H9 (cell line): ENCODE data around the gene RMC1. TPM values are rescaled to one million over a fixed set of nuclear protein-coding genes. Genes with fewer than 3 reads are reported as not detected.

Experiments
- DNase-seq: peaks from one replicate; pipeline ENCODE4 v3.0.0-alpha.2; 2017
- H2AFZ ChIP-seq: one replicate; pipeline ENCODE4 v1.6.1; 2013; ENCODE audit warnings: mild to moderate bottlenecking, low read length, control low read depth, moderate library complexity
- H2AK5ac ChIP-seq: 2 replicates; pipeline ENCODE4 v1.6.1; 2013; ENCODE audit warnings: low read length, control low read depth, mixed read lengths; ENCODE audit not compliant: insufficient read length
- H2BK120ac ChIP-seq: one replicate; pipeline ENCODE4 v1.6.1; 2013; ENCODE audit warnings: low read depth, mild to moderate bottlenecking, low read length, control low read depth, inconsistent platforms; ENCODE audit not compliant: poor library complexity, severe bottlenecking
- H2BK12ac ChIP-seq: 2 replicates; pipeline ENCODE4 v1.6.1; 2013; ENCODE audit warnings: low read length, control low read depth, mixed read lengths, low read depth; ENCODE audit not compliant: insufficient read length
- H2BK15ac ChIP-seq: 2 replicates; pipeline ENCODE4 v1.6.1; 2013; ENCODE audit warnings: low read depth, low read length, control low read depth
- H2BK20ac ChIP-seq: one replicate; pipeline ENCODE4 v1.6.1; 2013; ENCODE audit warnings: low read depth, mild to moderate bottlenecking, low read length, control low read depth, inconsistent platforms; ENCODE audit not compliant: poor library complexity, severe bottlenecking
- H2BK5ac ChIP-seq: 2 replicates; pipeline ENCODE4 v1.6.1; 2013; ENCODE audit warnings: low read length, control low read depth, mixed read lengths; ENCODE audit not compliant: insufficient read length
- H3K14ac ChIP-seq: 2 replicates; pipeline ENCODE4 v1.6.1; 2013; ENCODE audit warnings: low read length, control low read depth; ENCODE audit not compliant: insufficient read depth
- H3K18ac ChIP-seq: 2 replicates; pipeline ENCODE4 v1.6.1; 2013; ENCODE audit warnings: low read depth, mild to moderate bottlenecking, mixed read lengths, low read length, control low read depth; ENCODE audit not compliant: insufficient read length
- H3K23ac ChIP-seq: 2 replicates; pipeline ENCODE4 v1.6.1; 2013; ENCODE audit warnings: low read length, control low read depth, mixed read lengths, low read depth; ENCODE audit not compliant: insufficient read length
- H3K23me2 ChIP-seq: 2 replicates; pipeline ENCODE4 v1.6.1; 2013; ENCODE audit warnings: low read depth, mild to moderate bottlenecking, mixed read lengths, low read length, control low read depth; ENCODE audit not compliant: insufficient read length, poor library complexity, severe bottlenecking
- H3K27ac ChIP-seq: 2 replicates; pipeline ENCODE4 v1.5.1; 2013; ENCODE audit warnings: low read length, control low read depth, mixed read lengths, low read depth; ENCODE audit not compliant: insufficient read length
- H3K27me3 ChIP-seq: 2 replicates; pipeline ENCODE4 v1.6.1; 2013; ENCODE audit warnings: low read length, control low read depth, inconsistent platforms; ENCODE audit not compliant: insufficient read depth
- H3K4ac ChIP-seq: 2 replicates; pipeline ENCODE4 v1.6.1; 2013; ENCODE audit warnings: low read depth, mild to moderate bottlenecking, control low read depth, inconsistent platforms, low read length, moderate library complexity
- H3K4me1 ChIP-seq: 2 replicates; pipeline ENCODE4 v1.6.1; 2013; ENCODE audit warnings: low read length, control low read depth, inconsistent platforms; ENCODE audit not compliant: insufficient read depth
- H3K4me2 ChIP-seq: 2 replicates; pipeline ENCODE4 v1.6.1; 2013; ENCODE audit warnings: low read length, control low read depth, mixed read lengths; ENCODE audit not compliant: insufficient read length, insufficient read depth
- H3K56ac ChIP-seq: 2 replicates; pipeline ENCODE4 v1.6.1; 2013; ENCODE audit warnings: low read depth, mild to moderate bottlenecking, mixed read lengths, low read length, control low read depth; ENCODE audit not compliant: insufficient read length
- H3K79me1 ChIP-seq: 2 replicates; pipeline ENCODE4 v1.6.1; 2013; ENCODE audit warnings: low read depth, mild to moderate bottlenecking, moderate library complexity, low read length, control low read depth, inconsistent platforms; ENCODE audit not compliant: insufficient read depth, poor library complexity, severe bottlenecking
- H3K79me2 ChIP-seq: 2 replicates; pipeline ENCODE4 v1.6.1; 2013; ENCODE audit warnings: low read length, control low read depth, inconsistent platforms; ENCODE audit not compliant: insufficient read depth
- H3K9ac ChIP-seq: 2 replicates; pipeline ENCODE4 v1.6.1; 2013; ENCODE audit warnings: low read length, control low read depth, mixed read lengths; ENCODE audit not compliant: insufficient read length; ENCODE audit errors: extremely low read depth
- H3K9me3 ChIP-seq: one replicate; pipeline ENCODE4 v1.6.1; 2013; ENCODE audit warnings: low read depth, low read length, inconsistent platforms; ENCODE audit not compliant: control insufficient read depth
- H3T11ph ChIP-seq: one replicate; pipeline ENCODE4 v1.6.1; 2013; ENCODE audit warnings: mild to moderate bottlenecking, low read length, control low read depth, inconsistent platforms
- H4K20me1 ChIP-seq: one replicate; pipeline ENCODE4 v1.6.1; 2013; ENCODE audit not compliant: control insufficient read depth, insufficient read length, insufficient read depth
- H4K5ac ChIP-seq: 2 replicates; pipeline ENCODE4 v1.6.1; 2013; ENCODE audit warnings: low read depth, mild to moderate bottlenecking, mixed read lengths, low read length, control low read depth; ENCODE audit not compliant: insufficient read length
- H4K8ac ChIP-seq: replicated peaks from 2 replicates; pipeline ENCODE4 v1.6.1; 2013; ENCODE audit warnings: low read length, control low read depth, mixed read lengths, low read depth; ENCODE audit not compliant: insufficient read length
- H4K91ac ChIP-seq: 2 replicates; pipeline ENCODE4 v1.6.1; 2013; ENCODE audit warnings: low read depth, mild to moderate bottlenecking, moderate library complexity, mixed read lengths, low read length, control low read depth; ENCODE audit not compliant: insufficient read length
- H3K27ac Mint-ChIP-seq, 3 experiments: 2 replicates in 2 of 3; 3 replicates in 1 of 3; pipeline ENCODE4 v1.8.0; 2020 to 2021; ENCODE audit warnings: mixed read lengths in 3 of 3, mild to moderate bottlenecking in 1 of 3, moderate library complexity in 1 of 3
- H3K27me3 Mint-ChIP-seq: 2 replicates; pipeline ENCODE4 v1.8.0; 2021; ENCODE audit warnings: low read depth, mild to moderate bottlenecking, moderate library complexity, mixed read lengths
- H3K36me3 Mint-ChIP-seq, 3 experiments: 2 replicates in 2 of 3; 3 replicates in 1 of 3; pipeline ENCODE4 v1.8.0; 2020 to 2021; ENCODE audit warnings: low read depth in 3 of 3, mixed read lengths in 3 of 3; ENCODE audit not compliant: insufficient read depth in 1 of 3
- H3K4me1 Mint-ChIP-seq, 2 experiments: 2 replicates each; pipeline ENCODE4 v1.8.0; 2020; ENCODE audit warnings: mixed read lengths in 2 of 2
- H3K4me3 Mint-ChIP-seq, 2 experiments: 2 replicates in 1 of 2; 3 replicates in 1 of 2; pipeline ENCODE4 v1.8.0; 2020 to 2021; ENCODE audit warnings: mild to moderate bottlenecking in 2 of 2, mixed read lengths in 2 of 2, moderate library complexity in 1 of 2
- H3K9me3 Mint-ChIP-seq, 2 experiments: 2 replicates in 1 of 2; 3 replicates in 1 of 2; pipeline ENCODE4 v1.8.0; 2020; ENCODE audit warnings: mild to moderate bottlenecking in 2 of 2, mixed read lengths in 2 of 2, moderate library complexity in 1 of 2
- CTCF ChIP-seq: fragments of 200-600 bp; sonication (generic); conservative IDR thresholded peaks from 3 replicates; pipeline ENCODE4 v1.8.0; 2021; ENCODE audit warnings: antibody characterized with exemption, mild to moderate bottlenecking
- WGBS: extraction: QIAGEN DNeasy Blood & Tissue Kit; methylation state at CpG from one replicate; pipeline ENCODE4 v1.1.7; 2013; ENCODE audit warnings: missing lambda C conversion rate, low lambda C conversion rate, mixed read lengths; ENCODE audit not compliant: insufficient read length; ENCODE audit errors: extremely low coverage; 5-methylcytosine and 5-hydroxymethylcytosine counted together
- total RNA-seq: library from RNA; stranded (reverse); gene quantifications from 2 replicates; pipeline ENCODE4 v1.2.1, GENCODE V29; 2021

Gene RMC1
- total RNA-seq, 1 experiment from 2014 or later: 21.3 TPM

GRCh38 chr18:23580677-23581367 lies 77.5 kb downstream of the RMC1 start:
- Histone ChIP-seq H3K79me2 (peaks cover 19% of the 10 kb centered on the region; the same call in 1 of the 2 replicates), H2BK15ac (no peak overlapping the region), H2AK5ac (no peak overlapping the region), H4K20me1 (no peaks in the 10 kb centered on the region), H3K18ac (no peak overlapping the region), H3K79me1 (peaks cover 4% of the 10 kb centered on the region), H2BK20ac (no peak overlapping the region), H3K23me2 (peaks cover 6% of the 10 kb centered on the region), H4K8ac (no peak overlapping the region), H3K27ac (no peak overlapping the region), H2BK12ac (no peak overlapping the region), H3K14ac (no peak overlapping the region), H3K4ac (no peak overlapping the region), H3T11ph (no peak overlapping the region), H4K5ac (no peak overlapping the region), H3K23ac (no peak overlapping the region), H3K9ac (no peak overlapping the region), H3K27me3 (no peaks in the 10 kb centered on the region), H3K56ac (no peak overlapping the region), H4K91ac (no peak overlapping the region), H2AFZ (no peak overlapping the region), H3K9me3 (no peaks in the 10 kb centered on the region), H2BK120ac (no peak overlapping the region), H3K4me2 (no peak overlapping the region), H2BK5ac (no peak overlapping the region), H3K4me1 (peaks cover 4% of the 10 kb centered on the region; the same call in 1 of the 2 replicates)
- Mint-ChIP-seq H3K9me3 (peaks cover 0 to 2% of the 10 kb centered on the region in 2 experiments; a peak in 2 of 5 replicates), H3K27ac (no peak overlapping the region), H3K4me1 (peaks cover 16 to 18% of the 10 kb centered on the region in 2 experiments), H3K27me3 (no peaks in the 10 kb centered on the region), H3K36me3 (peaks cover 10 to 24% (median 11%) of the 10 kb centered on the region in 3 experiments), H3K4me3 (no peak overlapping the region)
- DNase-seq: no peak
- no peak for TF ChIP-seq CTCF
- no CpG with 5 or more reads among the region's 6 CpGs for WGBS

Other genes starting within 250 kb of the RMC1 start
- 30.8 and 34.6 TPM in 2 replicates for gene RIOK3, start 50.2 kb upstream of the RMC1 start, total RNA-seq
- gene NPC1, start 83.0 kb downstream of the RMC1 start, total RNA-seq: 24.2 TPM in 2 replicates
- gene ANKRD29, start 159.4 kb downstream of the RMC1 start, total RNA-seq: 1.9 and 2.1 TPM in 2 replicates
- gene LAMA3, start 185.9 kb downstream of the RMC1 start, total RNA-seq: 0.33 and 0.68 TPM in 2 replicates